ENCODE measurements around the gene S100A16. TPM values are rescaled to one million over a fixed set of nuclear protein-coding genes. Genes with fewer than 3 reads are reported as not detected.
A peak's percentile ranks its signal among the peaks of the same experiment; 100 is the strongest.

Gene S100A16
- total RNA-seq, 1 experiment from 2014 or later = not detected

GRCh38 chr1:153627715-153628626 is 15.0 kb upstream of the S100A16 start, which contains the start of gene S100A1:
Gene S100A1, plus strand, starts transcription at chr1:153628434. Its CDS starts 2,088 bp downstream, at chr1:153630522.
- Histone ChIP-seq H3K27ac (ENCODE audit: low read length) (no peak within 1 kb of the TSS), H3K4me3 (ENCODE audit: low read length) (peak within 1 kb of the TSS; percentile 73), H2AFZ (ENCODE audit: low read length) (peak within 1 kb of the TSS; percentile 83)

DNA sequence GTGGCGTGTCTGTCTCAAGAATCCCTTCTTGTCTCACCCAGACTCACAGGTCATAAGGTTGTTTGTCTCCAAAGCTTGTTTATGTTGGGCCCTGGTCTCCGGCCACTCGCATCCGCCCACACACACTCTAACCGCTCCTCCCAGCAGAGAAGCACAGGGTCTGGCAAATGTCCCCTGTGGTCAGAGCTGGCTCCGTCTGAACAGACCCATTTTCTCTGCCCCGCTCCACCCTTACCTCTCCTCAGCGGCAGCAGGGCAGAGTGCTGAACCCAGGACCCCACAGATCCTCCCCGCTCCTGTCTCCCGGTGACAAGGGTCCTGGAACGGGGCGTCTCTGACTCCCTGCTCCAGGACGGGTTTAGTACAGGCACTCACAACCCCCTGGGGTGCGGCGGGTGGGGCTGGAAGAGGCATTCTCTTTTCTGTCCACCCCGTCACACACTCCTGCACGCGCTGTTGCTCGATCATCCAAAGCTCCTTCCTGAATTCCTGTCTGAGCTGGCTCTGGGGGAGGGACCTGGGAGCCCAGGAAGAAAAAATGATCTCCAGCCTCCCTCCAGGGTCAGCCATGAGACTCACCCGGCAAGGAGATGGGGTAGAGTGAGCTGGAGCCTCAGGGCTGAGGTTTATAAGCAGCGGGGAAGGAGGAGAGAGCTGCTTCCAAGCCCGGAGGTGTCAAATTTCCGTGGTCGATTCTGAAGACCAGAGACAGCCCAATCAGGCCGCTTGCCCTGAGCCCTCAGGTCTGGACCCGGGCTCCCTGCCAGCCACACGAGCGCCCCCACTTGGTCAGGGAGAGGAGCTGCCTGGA is 14.2 kb upstream of the S100A16 start, which contains the start of gene S100A13:
TSS of gene S100A13 (minus strand) at position 602 of the 811 bp plus-strand sequence. CDS start 1,033 bp downstream, outside the sequence.
- no peak within 1 kb of the TSS for H3K27ac ChIP-seq (ENCODE audit: low read length)
- no peaks in the 10 kb centered on the region for H3K27me3 ChIP-seq (ENCODE audit: low read length)
- H3K4me3 ChIP-seq (ENCODE audit: low read length) = peak within 1 kb of the TSS; percentile 73
- peak; percentile 97 for DNase-seq
- H3K9me3 ChIP-seq (ENCODE audit: low read length) = no peaks in the 10 kb centered on the region
- H3K79me2 ChIP-seq (ENCODE audit: low read length) = no peaks in the 10 kb centered on the region
- peak within 1 kb of the TSS; percentile 92 for H3K4me2 ChIP-seq (ENCODE audit: low read depth, low read length, poor library complexity, severe bottlenecking)
- peaks cover 30% of the 10 kb centered on the region for H3K4me1 ChIP-seq (ENCODE audit: low read length)
- H4K20me1 ChIP-seq (ENCODE audit: insufficient read depth, low read depth, low read length) = no peaks in the 10 kb centered on the region
- H3K36me3 ChIP-seq (ENCODE audit: insufficient read depth, low read length) = no peaks in the 10 kb centered on the region
- H3K9ac ChIP-seq (ENCODE audit: low read length) = peak within 1 kb of the TSS; percentile 75
- no peaks in the 10 kb centered on the region for H3K9me2 ChIP-seq (replicated peaks; ENCODE audit: insufficient read depth, low read length)
- peak within 1 kb of the TSS; percentile 83 for H2AFZ ChIP-seq (ENCODE audit: low read length)

More at GRCh38 chr1:153627715-153628626, 15.0 kb upstream of the S100A16 start, which contains the start of gene S100A1:
- H3K27me3 ChIP-seq (ENCODE audit: low read length) = no peaks in the 10 kb centered on the region
- no peak for DNase-seq
- no peaks in the 10 kb centered on the region for H4K20me1 ChIP-seq (ENCODE audit: insufficient read depth, low read depth, low read length)
- H3K9me3 ChIP-seq (ENCODE audit: low read length) = no peaks in the 10 kb centered on the region
- H3K4me2 ChIP-seq (ENCODE audit: low read depth, low read length, poor library complexity, severe bottlenecking) = peak within 1 kb of the TSS; percentile 92
- H3K4me1 ChIP-seq (ENCODE audit: low read length) = peaks cover 28% of the 10 kb centered on the region
- H3K9ac ChIP-seq (ENCODE audit: low read length) = peak within 1 kb of the TSS; percentile 75
- H3K79me2 ChIP-seq (ENCODE audit: low read length) = no peaks in the 10 kb centered on the region
- H3K9me2 ChIP-seq (replicated peaks; ENCODE audit: insufficient read depth, low read length) = no peaks in the 10 kb centered on the region
- no peaks in the 10 kb centered on the region for H3K36me3 ChIP-seq (ENCODE audit: insufficient read depth, low read length)

- Histone ChIP-seq H3K36me3 (ENCODE audit: insufficient read depth, low read length) (no peaks in the 10 kb centered on the region), H3K4me1 (ENCODE audit: low read length) (peaks cover 30% of the 10 kb centered on the region), H2AFZ (ENCODE audit: low read length) (peak overlapping the region; percentile 83; the same call in 1 of the 2 replicates), H3K27me3 (ENCODE audit: low read length) (no peaks in the 10 kb centered on the region), H3K4me2 (ENCODE audit: low read depth, low read length, poor library complexity, severe bottlenecking) (peak overlapping the region; percentile 92), H3K27ac (ENCODE audit: low read length) (no peak overlapping the region), H3K9me2 (replicated peaks; ENCODE audit: insufficient read depth, low read length) (no peaks in the 10 kb centered on the region), H4K20me1 (ENCODE audit: insufficient read depth, low read depth, low read length) (no peaks in the 10 kb centered on the region), H3K4me3 (ENCODE audit: low read length) (peak overlapping the region; percentile 73), H3K9me3 (ENCODE audit: low read length) (no peaks in the 10 kb centered on the region), H3K9ac (ENCODE audit: low read length) (peak overlapping the region; percentile 75), H3K79me2 (ENCODE audit: low read length) (no peaks in the 10 kb centered on the region)
- no peak for DNase-seq
Measured at GRCh38 chr1:153626477-153626903, 13.6 kb upstream of the S100A16 start.

- Histone ChIP-seq H3K79me2 (ENCODE audit: low read length) (no peaks in the 10 kb centered on the region), H3K9me2 (replicated peaks; ENCODE audit: insufficient read depth, low read length) (no peaks in the 10 kb centered on the region), H3K9me3 (ENCODE audit: low read length) (no peaks in the 10 kb centered on the region), H3K9ac (ENCODE audit: low read length) (no peak overlapping the region), H3K4me3 (ENCODE audit: low read length) (no peak overlapping the region), H3K27me3 (ENCODE audit: low read length) (no peaks in the 10 kb centered on the region), H4K20me1 (ENCODE audit: insufficient read depth, low read depth, low read length) (no peaks in the 10 kb centered on the region), H3K4me1 (ENCODE audit: low read length) (peaks cover 30% of the 10 kb centered on the region), H3K4me2 (ENCODE audit: low read depth, low read length, poor library complexity, severe bottlenecking) (no peak overlapping the region), H2AFZ (ENCODE audit: low read length) (no peak overlapping the region), H3K27ac (ENCODE audit: low read length) (no peak overlapping the region), H3K36me3 (ENCODE audit: insufficient read depth, low read length) (no peaks in the 10 kb centered on the region)
- no peak for DNase-seq
Measured at GRCh38 chr1:153624965-153625611, 12.2 kb upstream of the S100A16 start.

DNA sequence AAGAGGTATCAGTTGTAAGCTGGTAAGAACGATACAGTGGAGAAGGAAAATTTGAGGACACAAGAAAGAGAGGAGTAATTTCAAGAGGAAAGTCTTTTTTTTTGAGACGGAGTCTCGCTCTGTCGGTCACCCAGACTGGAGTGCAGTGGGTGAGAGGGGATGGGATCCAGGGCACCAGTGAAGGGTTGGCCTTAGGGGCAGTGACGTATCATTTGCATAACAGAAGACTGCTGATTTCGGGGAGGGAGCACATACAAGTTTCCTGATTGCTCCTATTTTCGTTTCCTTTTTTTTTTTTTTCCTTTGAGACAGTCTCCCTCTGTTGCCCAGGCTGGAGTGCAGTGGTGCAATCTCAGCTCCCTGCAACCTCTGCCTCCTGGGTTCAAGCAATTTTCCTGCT is 10.2 kb upstream of the S100A16 start:
- Histone ChIP-seq H3K4me2 (ENCODE audit: low read depth, low read length, poor library complexity, severe bottlenecking) (no peak overlapping the region), H3K36me3 (ENCODE audit: insufficient read depth, low read length) (no peaks in the 10 kb centered on the region), H3K9ac (ENCODE audit: low read length) (no peak overlapping the region), H2AFZ (ENCODE audit: low read length) (no peak overlapping the region), H3K27ac (ENCODE audit: low read length) (no peak overlapping the region), H3K9me3 (ENCODE audit: low read length) (no peaks in the 10 kb centered on the region), H3K27me3 (ENCODE audit: low read length) (no peaks in the 10 kb centered on the region), H3K4me3 (ENCODE audit: low read length) (no peak overlapping the region), H3K9me2 (replicated peaks; ENCODE audit: insufficient read depth, low read length) (no peaks in the 10 kb centered on the region), H3K4me1 (ENCODE audit: low read length) (peaks cover 23% of the 10 kb centered on the region), H4K20me1 (ENCODE audit: insufficient read depth, low read depth, low read length) (no peaks in the 10 kb centered on the region), H3K79me2 (ENCODE audit: low read length) (no peaks in the 10 kb centered on the region)
- DNase-seq = no peak

GRCh38 chr1:153619171-153619570 is 6.2 kb upstream of the S100A16 start:
- H3K79me2 ChIP-seq (ENCODE audit: low read length) = no peaks in the 10 kb centered on the region
- no peak overlapping the region for H2AFZ ChIP-seq (ENCODE audit: low read length)
- H3K9me2 ChIP-seq (replicated peaks; ENCODE audit: insufficient read depth, low read length) = no peaks in the 10 kb centered on the region
- no peak overlapping the region for H3K4me3 ChIP-seq (ENCODE audit: low read length)
- H3K9me3 ChIP-seq (ENCODE audit: low read length) = no peaks in the 10 kb centered on the region
- no peaks in the 10 kb centered on the region for H4K20me1 ChIP-seq (ENCODE audit: insufficient read depth, low read depth, low read length)
- H3K27ac ChIP-seq (ENCODE audit: low read length) = no peak overlapping the region
- H3K4me2 ChIP-seq (ENCODE audit: low read depth, low read length, poor library complexity, severe bottlenecking) = no peak overlapping the region
- H3K36me3 ChIP-seq (ENCODE audit: insufficient read depth, low read length) = no peaks in the 10 kb centered on the region
- H3K27me3 ChIP-seq (ENCODE audit: low read length) = no peaks in the 10 kb centered on the region
- no peak overlapping the region for H3K9ac ChIP-seq (ENCODE audit: low read length)
- no peak for DNase-seq
- peaks cover 5% of the 10 kb centered on the region for H3K4me1 ChIP-seq (ENCODE audit: low read length)

- Histone ChIP-seq H2AFZ (ENCODE audit: low read length) (no peak overlapping the region), H3K4me2 (ENCODE audit: low read depth, low read length, poor library complexity, severe bottlenecking) (no peak overlapping the region), H3K9ac (ENCODE audit: low read length) (no peak overlapping the region), H3K9me3 (ENCODE audit: low read length) (no peaks in the 10 kb centered on the region), H3K27ac (ENCODE audit: low read length) (no peak overlapping the region), H3K4me1 (ENCODE audit: low read length) (no peaks in the 10 kb centered on the region), H4K20me1 (ENCODE audit: insufficient read depth, low read depth, low read length) (no peaks in the 10 kb centered on the region), H3K4me3 (ENCODE audit: low read length) (no peak overlapping the region), H3K79me2 (ENCODE audit: low read length) (no peaks in the 10 kb centered on the region), H3K27me3 (ENCODE audit: low read length) (no peaks in the 10 kb centered on the region), H3K9me2 (replicated peaks; ENCODE audit: insufficient read depth, low read length) (no peaks in the 10 kb centered on the region), H3K36me3 (ENCODE audit: insufficient read depth, low read length) (no peaks in the 10 kb centered on the region)
- peak; percentile 84 for DNase-seq
Measured at GRCh38 chr1:153617663-153618062, 4.7 kb upstream of the S100A16 start.

Data from Karpas-422 (cell line).